HepG2 (cell line): Measurements from ENCODE around the gene DPEP3. TPM values are rescaled to one million over a fixed set of nuclear protein-coding genes. Genes with fewer than 3 reads are reported as not detected.

Experiments used
- ARID5B ChIP-seq: IDR thresholded peaks from 2 replicates; pipeline ENCODE4 v1.4.0; 2020; ENCODE audit warnings: mild to moderate bottlenecking, missing genetic modification reagents
- CHD4 ChIP-seq: fragments of 200-600 bp; sonication (generic); IDR thresholded peaks from 2 replicates; pipeline ENCODE4 v1.7.0; 2017; ENCODE audit warnings: mild to moderate bottlenecking, low read length, borderline replicate concordance
- EP300 ChIP-seq, 3 experiments: sonication (generic) in 1 of 3; formaldehyde crosslinking in 1 of 3; IDR thresholded peaks; 2 replicates each; pipeline versions ENCODE4 v1.5.1 to v1.6.1; 2011 to 2020; ENCODE audit warnings: low read depth in 2 of 3, low read length in 2 of 3, borderline replicate concordance in 1 of 3, improper control_type of control experiment in 1 of 3, mild to moderate bottlenecking in 1 of 3, missing genetic modification reagents in 1 of 3, moderate library complexity in 1 of 3
- HOXA9 ChIP-seq: sonication (generic); formaldehyde crosslinking; IDR thresholded peaks from 2 replicates; pipeline ENCODE4 v1.8.1; 2022; ENCODE audit warnings: missing genetic modification reagents, mild to moderate bottlenecking, moderate library complexity, borderline replicate concordance
- KDM5B ChIP-seq: sonication (generic); formaldehyde crosslinking; IDR thresholded peaks from 2 replicates; pipeline ENCODE4 v1.4.0; 2020; ENCODE audit warnings: missing genetic modification reagents, mild to moderate bottlenecking, borderline replicate concordance
- NCOA5 ChIP-seq: sonication (generic); formaldehyde crosslinking; IDR thresholded peaks from 2 replicates; pipeline ENCODE4 v1.4.0; 2020; ENCODE audit warnings: missing genetic modification reagents
- NR1H2 ChIP-seq: sonication (generic); formaldehyde crosslinking; IDR thresholded peaks from 2 replicates; pipeline ENCODE4 v1.8.1; 2022; ENCODE audit warnings: low read depth, missing genetic modification reagents, borderline replicate concordance
- NR2F6 ChIP-seq, 2 experiments: IDR thresholded peaks; 2 replicates each; pipeline ENCODE4 v1.6.1; 2016; ENCODE audit warnings: antibody characterized with exemption in 1 of 2, mild to moderate bottlenecking in 1 of 2
- YEATS2 ChIP-seq: sonication (generic); formaldehyde crosslinking; IDR thresholded peaks from 2 replicates; pipeline ENCODE4 v1.4.0; 2020; ENCODE audit warnings: missing genetic modification reagents, borderline replicate concordance
- ZBTB14 ChIP-seq: sonication (generic); formaldehyde crosslinking; IDR thresholded peaks from 2 replicates; pipeline ENCODE4 v1.4.0; 2020; ENCODE audit warnings: missing genetic modification reagents
- ZBTB26 ChIP-seq: IDR thresholded peaks from 2 replicates; pipeline ENCODE4 v1.6.1; 2016; ENCODE audit warnings: missing compliant biosample characterization, missing genetic modification reagents, borderline replicate concordance
- ZBTB33 ChIP-seq: sonication (generic); formaldehyde crosslinking; IDR thresholded peaks from 2 replicates; pipeline ENCODE4 v1.4.0; 2020; ENCODE audit warnings: missing genetic modification reagents
- ZBTB7B ChIP-seq: sonication (generic); formaldehyde crosslinking; IDR thresholded peaks from 2 replicates; pipeline ENCODE4 v1.4.0; 2020; ENCODE audit warnings: missing genetic modification reagents
- ZFP82 ChIP-seq: sonication (generic); formaldehyde crosslinking; IDR thresholded peaks from 2 replicates; pipeline ENCODE4 v1.5.1; 2020; ENCODE audit warnings: mild to moderate bottlenecking, missing genetic modification reagents, borderline replicate concordance
- ZFX ChIP-seq: sonication (generic); formaldehyde crosslinking; IDR thresholded peaks from 2 replicates; pipeline ENCODE4 v1.4.0; 2020; ENCODE audit warnings: mild to moderate bottlenecking, low read depth, missing genetic modification reagents, moderate library complexity
- ZSCAN31 ChIP-seq: sonication (generic); formaldehyde crosslinking; IDR thresholded peaks from 2 replicates; pipeline ENCODE4 v1.5.0; 2020; ENCODE audit warnings: low read depth, mild to moderate bottlenecking, missing genetic modification reagents
- ZUFSP ChIP-seq: sonication (generic); formaldehyde crosslinking; IDR thresholded peaks from 2 replicates; pipeline ENCODE4 v1.9.0; 2021; ENCODE audit warnings: missing genetic modification reagents, mild to moderate bottlenecking, borderline replicate concordance
- polyA plus RNA-seq, 8 experiments: library from polyadenylated mRNA; depleted of rRNA in 3 of 8; stranded (reverse) in 7 of 8; unstranded in 1 of 8; fragments of >200 nt; fragmentation: Illumina TruSeq in 4 of 8; extraction: Trizol in 4 of 8; gene quantifications; 2 replicates each; pipeline versions ENCODE4 v1.2.1 to v1.2.3, GENCODE V29; 2011 to 2016; ENCODE audit warnings: low read depth in 4 of 8, missing spikeins in 1 of 8, mixed read lengths in 1 of 8; ENCODE audit not compliant: insufficient read depth in 1 of 8
- total RNA-seq, 5 experiments: library from RNA; depleted of rRNA; stranded (reverse); fragments of >200 nt; fragmentation: Illumina TruSeq; extraction: Trizol; gene quantifications; 2 replicates each; pipeline ENCODE4 v1.2.3, GENCODE V29; 2016; ENCODE audit warnings: low read depth in 1 of 5

DPEP3 gene
- total and polyA plus RNA-seq, 2 of the 13 experiments (the other 11 are each of a cell fraction or from before 2014, with no cell fraction given): not detected

GRCh38 chr16:67935402-67936123, 44.7 kb downstream of the DPEP3 start (continued):
- TF ChIP-seq ZBTB33 (CRISPR knock-in tag): peak; percentile 39
- no peak for TF ChIP-seq ARID5B (CRISPR knock-in tag)
- no peak for TF ChIP-seq ZUFSP (CRISPR knock-in tag)
- no peak; the same call in none of the 2 replicates for TF ChIP-seq ZSCAN31 (CRISPR knock-in tag)
- peak; percentile 81; the same call in 1 of the 2 replicates for TF ChIP-seq KDM5B
- no peak; the same call in 1 of the 2 replicates for TF ChIP-seq NR2F6 (IDR thresholded peaks at IDR 0.05)
- peak; percentile 3 for TF ChIP-seq NR2F6 (CRISPR knock-in tag; IDR thresholded peaks at IDR 0.05)
- peak; percentile 91 for TF ChIP-seq YEATS2 (CRISPR knock-in tag)
- peak; percentile 88; the same call in 1 of the 2 replicates for TF ChIP-seq NR1H2 (CRISPR knock-in tag)
- peak; percentile 91 for TF ChIP-seq ZFX (CRISPR knock-in tag)
- peak; percentile 1; the same call in 1 of the 2 replicates for TF ChIP-seq ZBTB14
- no peak; the same call in 1 of the 2 replicates for TF ChIP-seq ZFP82 (CRISPR knock-in tag)
- no peak; the same call in 1 of the 2 replicates for TF ChIP-seq HOXA9
- peak; percentile 76 for TF ChIP-seq ZBTB7B
- TF ChIP-seq EP300 (IDR thresholded peaks at IDR 0.05; ENCODE audit: low read depth in 2 of 2, low read length in 2 of 2): no peak
- no peak; the same call in 1 of the 2 replicates for TF ChIP-seq EP300 (CRISPR knock-in tag; IDR thresholded peaks at IDR 0.05; ENCODE audit: borderline replicate concordance)
- TF ChIP-seq ZBTB26 (CRISPR knock-in tag): peak; percentile 71
- TF ChIP-seq NCOA5 (CRISPR knock-in tag): peak; percentile 92; the same call in 1 of the 2 replicates
- TF ChIP-seq CHD4: no peak
